ENCODE data around the gene LGALS8. TPM values are rescaled to one million over a fixed set of nuclear protein-coding genes. Genes with fewer than 3 reads are reported as not detected.

LGALS8 gene
- total RNA-seq, 1 donor from 2014 or later, result 45.8 TPM

DNA sequence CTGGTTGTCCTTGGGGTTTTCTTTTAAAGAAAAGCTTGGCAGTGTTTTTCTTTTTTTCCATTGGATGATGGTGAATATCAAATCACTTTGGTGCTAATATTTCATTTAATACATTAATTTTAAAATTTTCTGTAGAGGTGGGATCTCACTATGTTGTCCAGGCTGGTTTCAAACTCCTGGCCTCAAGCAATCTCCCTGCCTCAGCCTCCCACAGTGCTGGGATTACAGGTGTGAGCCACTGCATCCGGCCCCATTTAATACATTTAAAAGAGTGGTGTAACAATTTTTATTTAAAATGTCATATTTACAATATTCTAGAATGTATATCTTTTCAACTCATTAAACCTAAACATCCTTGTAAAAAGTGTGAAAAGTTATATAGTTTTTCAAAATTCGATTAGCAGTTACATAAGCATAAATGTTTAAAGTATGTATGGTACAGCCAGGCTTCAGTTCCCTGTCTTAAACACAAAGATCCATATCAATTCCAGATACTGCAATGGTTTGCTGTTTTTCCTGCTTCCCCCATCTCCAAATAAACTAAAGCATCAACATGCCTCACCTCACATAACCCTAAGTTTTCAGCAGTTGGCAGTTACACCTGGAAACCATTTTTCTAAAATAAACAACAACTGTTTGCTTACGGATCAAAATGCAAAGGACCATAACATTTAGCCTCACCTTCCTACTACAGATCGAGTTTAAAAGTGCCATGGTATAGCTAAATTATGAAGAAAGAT, 8.9 kb upstream of the LGALS8 start:
- H3K27ac ChIP-seq, result peak overlapping the region; percentile 22 to 72
- TF ChIP-seq, protein P1, sequence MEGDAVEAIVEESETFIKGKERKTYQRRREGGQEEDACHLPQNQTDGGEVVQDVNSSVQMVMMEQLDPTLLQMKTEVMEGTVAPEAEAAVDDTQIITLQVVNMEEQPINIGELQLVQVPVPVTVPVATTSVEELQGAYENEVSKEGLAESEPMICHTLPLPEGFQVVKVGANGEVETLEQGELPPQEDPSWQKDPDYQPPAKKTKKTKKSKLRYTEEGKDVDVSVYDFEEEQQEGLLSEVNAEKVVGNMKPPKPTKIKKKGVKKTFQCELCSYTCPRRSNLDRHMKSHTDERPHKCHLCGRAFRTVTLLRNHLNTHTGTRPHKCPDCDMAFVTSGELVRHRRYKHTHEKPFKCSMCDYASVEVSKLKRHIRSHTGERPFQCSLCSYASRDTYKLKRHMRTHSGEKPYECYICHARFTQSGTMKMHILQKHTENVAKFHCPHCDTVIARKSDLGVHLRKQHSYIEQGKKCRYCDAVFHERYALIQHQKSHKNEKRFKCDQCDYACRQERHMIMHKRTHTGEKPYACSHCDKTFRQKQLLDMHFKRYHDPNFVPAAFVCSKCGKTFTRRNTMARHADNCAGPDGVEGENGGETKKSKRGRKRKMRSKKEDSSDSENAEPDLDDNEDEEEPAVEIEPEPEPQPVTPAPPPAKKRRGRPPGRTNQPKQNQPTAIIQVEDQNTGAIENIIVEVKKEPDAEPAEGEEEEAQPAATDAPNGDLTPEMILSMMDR (IDR thresholded peaks at IDR 0.05), result no peak
- peaks cover 0 to 14% of the 10 kb centered on the region in 2 donors for H3K4me1 ChIP-seq
- no peaks in the 10 kb centered on the region for H3K9me3 ChIP-seq
- H3K27me3 ChIP-seq, result no peaks in the 10 kb centered on the region
- H3K4me3 ChIP-seq, result no peak overlapping the region
- DNase-seq (ENCODE audit: low spot score in 2 of 2), result no peak
- no peaks in the 10 kb centered on the region for H3K36me3 ChIP-seq
- intact Hi-C loops (cut with DNase I), result no loop called here

- H3K9me3 ChIP-seq, result no peaks in the 10 kb centered on the region
- H3K4me3 ChIP-seq, result no peak overlapping the region
- TF ChIP-seq, protein P1 (IDR thresholded peaks at IDR 0.05), result no peak
- H3K4me1 ChIP-seq, result peaks cover 0 to 14% of the 10 kb centered on the region in 2 donors
- peak overlapping the region; percentile 22 to 72 for H3K27ac ChIP-seq
- no peaks in the 10 kb centered on the region for H3K27me3 ChIP-seq
- no peak for DNase-seq (ENCODE audit: low spot score in 2 of 2)
- no peaks in the 10 kb centered on the region for H3K36me3 ChIP-seq
- intact Hi-C loops (cut with DNase I), result no loop called here
These were observed 8.3 kb upstream of the LGALS8 start for GRCh38 chr1:236515443-236515958.

GRCh38 chr1:236516929-236517704, 6.7 kb upstream of the LGALS8 start:
- peak overlapping the region in 1 of 2 donors; percentile 72 for H3K27ac ChIP-seq
- no peaks in the 10 kb centered on the region for H3K27me3 ChIP-seq
- no peaks in the 10 kb centered on the region for H3K36me3 ChIP-seq

GRCh38 chr1:236518322-236518721, 5.5 kb upstream of the LGALS8 start:
- no peak for DNase-seq (ENCODE audit: low spot score in 2 of 2)

More at GRCh38 chr1:236516929-236517704, 6.7 kb upstream of the LGALS8 start:
- Histone ChIP-seq H3K4me3 (no peak overlapping the region), H3K9me3 (no peaks in the 10 kb centered on the region), H3K4me1 (peaks cover 0 to 11% of the 10 kb centered on the region in 2 donors)
- TF ChIP-seq, protein P1 (IDR thresholded peaks at IDR 0.05), result no peak
- intact Hi-C loops (cut with DNase I), result no loop called here
- no peak for DNase-seq (ENCODE audit: low spot score in 2 of 2)

DNA sequence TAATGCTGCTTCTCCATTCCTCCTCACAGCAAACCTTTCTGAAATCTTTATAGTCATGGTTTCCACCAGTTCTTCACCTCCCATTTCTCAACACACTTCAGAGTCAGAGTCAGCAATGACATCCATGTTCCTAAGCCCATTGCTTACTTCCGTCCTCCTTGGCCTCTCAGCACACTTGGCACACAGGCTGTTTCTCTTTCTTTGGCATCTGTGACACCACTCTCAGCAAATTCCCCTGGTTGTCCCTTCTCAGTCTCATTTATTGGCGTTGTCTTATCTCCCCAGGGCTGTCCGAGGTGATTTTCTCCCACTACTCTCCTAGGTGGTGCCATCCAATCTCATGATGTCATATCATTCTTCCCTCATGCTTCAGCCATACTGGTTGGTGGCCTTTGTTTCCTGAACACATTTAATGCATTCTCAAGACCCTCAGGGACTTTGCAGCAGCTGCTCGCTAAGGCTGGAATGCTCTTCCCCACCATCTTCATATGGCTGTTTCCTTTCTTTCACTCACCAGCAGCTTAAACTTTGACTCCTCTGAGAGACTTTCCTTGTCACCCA, 3.3 kb upstream of the LGALS8 start:
- Histone ChIP-seq H3K4me1 (peaks cover 0 to 16% of the 10 kb centered on the region in 2 donors), H3K36me3 (no peaks in the 10 kb centered on the region), H3K9me3 (no peaks in the 10 kb centered on the region), H3K27me3 (no peaks in the 10 kb centered on the region), H3K4me3 (no peak overlapping the region), H3K27ac (no peak overlapping the region)
- DNase-seq (ENCODE audit: low spot score in 2 of 2), result no peak
- TF ChIP-seq, protein P1 (IDR thresholded peaks at IDR 0.05), result no peak
- intact Hi-C loops (cut with DNase I), result loop anchor here (5.0 kb wide), 2 partner anchors 152 to 1018 kb away; partner anchors contain the start of gene B3GALNT2

More at GRCh38 chr1:236518322-236518721, 5.5 kb upstream of the LGALS8 start:
- intact Hi-C loops (cut with DNase I), result no loop called here
- Histone ChIP-seq H3K36me3 (no peaks in the 10 kb centered on the region), H3K4me3 (no peak overlapping the region), H3K4me1 (peaks cover 0 to 11% of the 10 kb centered on the region in 2 donors), H3K9me3 (no peaks in the 10 kb centered on the region), H3K27ac (no peak overlapping the region), H3K27me3 (no peaks in the 10 kb centered on the region)
- TF ChIP-seq, protein P1 (IDR thresholded peaks at IDR 0.05), result no peak
